HG03135 (cell line): ENCODE results near the gene PPARA.

Experiments
- ATAC-seq: cut with Tn5 transposase; IDR thresholded peaks from one replicate; pipeline ENCODE4 v1.9.1; 2021; ENCODE audit warnings: mild to moderate bottlenecking, moderate library complexity; ENCODE audit not compliant: unreplicated experiment

The PPARA gene

DNA sequence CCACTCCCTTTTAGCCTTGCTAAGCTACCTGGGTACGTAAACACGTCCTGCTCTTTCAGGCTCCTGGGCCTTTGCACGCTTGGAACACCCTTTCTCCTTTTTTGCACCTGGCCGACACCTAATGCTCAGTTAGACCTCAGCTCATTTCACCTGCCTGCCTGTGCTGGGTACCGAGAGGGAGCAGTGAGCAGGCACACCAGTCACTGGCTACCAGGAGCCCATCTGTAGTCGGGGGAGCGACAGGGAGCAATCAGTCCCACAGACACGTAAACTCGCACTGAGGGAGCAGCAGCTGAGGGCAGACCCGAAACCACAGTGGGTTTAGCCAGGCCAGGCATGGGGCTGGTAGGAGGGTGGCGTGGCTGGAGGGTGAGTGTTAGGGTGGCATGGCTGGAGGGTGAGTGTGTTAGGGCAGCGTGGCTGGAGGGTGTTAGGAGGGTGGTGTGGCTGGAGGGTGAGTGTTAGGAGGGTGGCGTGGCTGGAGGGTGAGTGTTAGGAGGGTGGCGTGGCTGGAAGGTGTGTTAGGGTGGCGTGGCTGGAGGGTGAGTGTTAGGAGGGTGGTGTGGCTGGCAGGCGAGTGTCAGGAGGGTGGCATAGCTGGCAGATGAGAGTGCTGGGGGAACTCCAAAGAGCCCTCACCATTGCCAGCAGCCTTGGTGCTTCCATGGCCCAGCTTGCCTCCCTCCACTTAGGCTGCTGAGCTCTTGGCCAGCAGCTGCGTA is 140.0 kb downstream of the PPARA start:
- no peak for ATAC-seq

GRCh38 chr22:46290843-46291785 is 140.8 kb downstream of the PPARA start:
- ATAC-seq, result no peak

GRCh38 chr22:46292173-46292572 is 141.8 kb downstream of the PPARA start:
- ATAC-seq, result no peak

GRCh38 chr22:46292732-46293131 is 142.4 kb downstream of the PPARA start:
- no peak for ATAC-seq
